ENCODE data around the gene HNRNPAB.

GRCh38 chr5:178189433-178189832 is 14.9 kb upstream of the HNRNPAB start:
- TF ChIP-seq CTCF (conservative IDR thresholded peaks at IDR 0.05 in 1 of 2, IDR thresholded peaks at IDR 0.05 in 1 of 2; ENCODE audit: extremely low read depth in 1 of 2, insufficient read depth in 1 of 2, low read depth in 1 of 2, low read length in 2 of 2), result no peak
- no peak for TF ChIP-seq EZH2 (IDR thresholded peaks at IDR 0.05; ENCODE audit: borderline replicate concordance, low read length)
